ENCODE results near the gene ADIPOR1.

Gene ADIPOR1

GRCh38 chr1:202967684-202968281 lies 9.7 kb upstream of the ADIPOR1 start:
- H3K9me3 ChIP-seq (ENCODE audit: control insufficient read depth, low read depth, low read length): no peaks in the 10 kb centered on the region
- peaks cover 4% of the 10 kb centered on the region for H3K4me1 ChIP-seq (ENCODE audit: control insufficient read depth, low read depth, low read length)
- peak overlapping the region; percentile 51 for H3K9ac ChIP-seq (ENCODE audit: low read length)
- peaks cover 5% of the 10 kb centered on the region for H3K36me3 ChIP-seq (ENCODE audit: control insufficient read depth, low read depth, low read length)
- no peak overlapping the region for H3K27ac ChIP-seq (ENCODE audit: low read length)
- peaks cover 10% of the 10 kb centered on the region for H3K27me3 ChIP-seq (ENCODE audit: control insufficient read depth, insufficient read depth, low read length)
- peak overlapping the region; percentile 68 for H3K4me3 ChIP-seq (ENCODE audit: low read length)

GRCh38 chr1:202966006-202966898 lies 8.1 kb upstream of the ADIPOR1 start:
- peaks cover 4% of the 10 kb centered on the region for H3K4me1 ChIP-seq (ENCODE audit: control insufficient read depth, low read depth, low read length)
- peak overlapping the region; percentile 68 for H3K9ac ChIP-seq (ENCODE audit: low read length)
- peaks cover 10% of the 10 kb centered on the region for H3K27me3 ChIP-seq (ENCODE audit: control insufficient read depth, insufficient read depth, low read length)
- H3K9me3 ChIP-seq (ENCODE audit: control insufficient read depth, low read depth, low read length): no peaks in the 10 kb centered on the region
- H3K4me3 ChIP-seq (ENCODE audit: low read length): peak overlapping the region; percentile 79
- no peak overlapping the region for H3K27ac ChIP-seq (ENCODE audit: low read length)
- H3K36me3 ChIP-seq (ENCODE audit: control insufficient read depth, low read depth, low read length): peaks cover 9% of the 10 kb centered on the region

DNA sequence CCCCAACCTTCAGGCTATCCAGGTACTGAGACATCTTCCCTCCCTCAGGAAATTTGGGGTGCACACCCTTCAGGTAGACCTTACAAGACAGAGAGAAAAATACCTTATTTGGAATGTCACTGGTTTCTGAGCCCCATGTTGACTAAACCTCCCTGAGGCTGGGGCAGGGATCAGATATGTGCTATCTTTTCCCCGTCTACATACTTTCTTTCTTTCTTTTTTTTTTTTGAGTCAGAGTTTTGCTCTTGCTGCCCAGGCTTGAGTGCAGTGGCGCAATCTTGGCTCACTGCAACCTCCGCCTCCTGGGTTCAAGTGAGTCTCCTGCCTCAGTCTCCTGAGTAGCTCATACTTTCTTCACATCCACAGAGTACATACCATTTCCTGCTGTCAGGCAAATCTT lies 7.3 kb upstream of the ADIPOR1 start:
- Histone ChIP-seq H3K9ac (ENCODE audit: low read length) (no peak overlapping the region), H3K27me3 (ENCODE audit: control insufficient read depth, insufficient read depth, low read length) (peaks cover 10% of the 10 kb centered on the region), H3K4me3 (ENCODE audit: low read length) (no peak overlapping the region), H3K4me1 (ENCODE audit: control insufficient read depth, low read depth, low read length) (peaks cover 4% of the 10 kb centered on the region), H3K36me3 (ENCODE audit: control insufficient read depth, low read depth, low read length) (peaks cover 9% of the 10 kb centered on the region), H3K27ac (ENCODE audit: low read length) (no peak overlapping the region), H3K9me3 (ENCODE audit: control insufficient read depth, low read depth, low read length) (no peaks in the 10 kb centered on the region)

DNA sequence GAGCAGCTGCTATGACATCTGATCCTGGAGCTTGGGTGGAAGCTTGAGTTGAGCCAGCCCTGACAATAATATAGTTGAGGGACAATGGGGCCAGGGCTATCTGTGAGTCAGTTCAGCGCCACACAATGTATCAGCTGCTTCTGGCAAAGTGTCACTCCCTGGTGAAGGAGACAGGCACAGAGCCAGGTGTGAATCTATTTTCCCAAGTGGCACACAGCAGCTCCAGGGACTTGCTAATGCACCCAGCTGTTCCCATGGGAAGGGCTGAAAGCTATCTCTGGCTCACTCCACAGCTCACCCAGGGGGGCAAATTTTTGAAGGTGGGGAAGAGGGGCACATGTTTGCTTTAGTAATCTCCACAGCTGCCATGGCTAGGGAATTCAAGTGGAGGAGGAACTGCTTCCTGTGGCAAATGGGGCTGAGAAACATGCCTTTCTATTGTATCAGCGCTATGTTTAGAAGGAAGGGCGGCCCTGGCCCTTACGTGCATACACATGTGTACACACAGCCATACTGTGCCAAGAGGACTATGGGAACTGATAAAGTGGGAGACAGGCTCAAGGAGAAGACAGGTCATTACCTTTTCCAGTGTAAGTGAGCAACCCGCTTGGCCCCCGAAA lies 6.8 kb upstream of the ADIPOR1 start:
- Histone ChIP-seq H3K27me3 (ENCODE audit: control insufficient read depth, insufficient read depth, low read length) (peaks cover 10% of the 10 kb centered on the region), H3K4me1 (ENCODE audit: control insufficient read depth, low read depth, low read length) (peaks cover 4% of the 10 kb centered on the region), H3K9ac (ENCODE audit: low read length) (no peak overlapping the region), H3K9me3 (ENCODE audit: control insufficient read depth, low read depth, low read length) (no peaks in the 10 kb centered on the region), H3K36me3 (ENCODE audit: control insufficient read depth, low read depth, low read length) (peaks cover 9% of the 10 kb centered on the region), H3K4me3 (ENCODE audit: low read length) (no peak overlapping the region), H3K27ac (ENCODE audit: low read length) (no peak overlapping the region)

DNA sequence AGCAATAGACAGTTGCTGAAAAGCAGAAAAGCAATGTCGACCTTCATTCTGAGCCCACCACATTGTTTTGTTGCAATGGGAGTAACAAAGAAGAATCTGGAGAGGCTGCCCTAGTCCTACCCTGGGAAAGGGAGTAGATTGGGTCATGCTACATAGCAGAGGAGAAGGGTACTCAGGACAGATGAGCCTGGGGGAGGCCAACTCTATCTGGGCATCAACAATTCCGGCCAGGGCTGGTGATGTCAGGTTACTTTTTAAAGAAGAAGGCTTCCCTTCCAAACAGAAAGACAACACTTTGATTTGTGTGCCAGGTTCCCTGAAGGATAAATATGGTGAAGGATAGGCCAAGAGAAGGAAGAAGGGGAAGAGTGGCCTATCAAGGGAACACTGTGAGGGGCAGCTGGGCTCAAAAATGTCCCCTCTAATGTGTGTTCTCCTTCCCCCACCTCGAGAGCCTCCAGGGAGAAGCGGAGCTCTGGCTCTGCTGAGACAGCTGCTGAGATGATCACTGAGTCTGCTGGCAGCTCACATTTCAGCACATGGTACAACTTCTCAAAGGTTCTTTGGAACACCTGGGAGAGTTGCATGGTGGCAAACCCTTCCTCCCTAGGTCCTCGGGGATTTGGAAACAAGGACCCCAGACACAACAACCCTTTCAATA lies 3.2 kb upstream of the ADIPOR1 start:
- Histone ChIP-seq H3K4me3 (ENCODE audit: low read length) (no peak overlapping the region), H3K4me1 (ENCODE audit: control insufficient read depth, low read depth, low read length) (peaks cover 6% of the 10 kb centered on the region), H3K9ac (ENCODE audit: low read length) (no peak overlapping the region), H3K9me3 (ENCODE audit: control insufficient read depth, low read depth, low read length) (no peaks in the 10 kb centered on the region), H3K36me3 (ENCODE audit: control insufficient read depth, low read depth, low read length) (peaks cover 9% of the 10 kb centered on the region), H3K27ac (ENCODE audit: low read length) (no peak overlapping the region), H3K27me3 (ENCODE audit: control insufficient read depth, insufficient read depth, low read length) (no peaks in the 10 kb centered on the region)

GRCh38 chr1:202959276-202959620 lies 1.1 kb upstream of the ADIPOR1 start:
- no peak overlapping the region for H3K4me3 ChIP-seq (ENCODE audit: low read length)
- H3K36me3 ChIP-seq (ENCODE audit: control insufficient read depth, low read depth, low read length): peaks cover 6% of the 10 kb centered on the region
- peaks cover 6% of the 10 kb centered on the region for H3K4me1 ChIP-seq (ENCODE audit: control insufficient read depth, low read depth, low read length)
- no peak overlapping the region for H3K27ac ChIP-seq (ENCODE audit: low read length)
- H3K9me3 ChIP-seq (ENCODE audit: control insufficient read depth, low read depth, low read length): no peaks in the 10 kb centered on the region
- H3K9ac ChIP-seq (ENCODE audit: low read length): no peak overlapping the region
- no peaks in the 10 kb centered on the region for H3K27me3 ChIP-seq (ENCODE audit: control insufficient read depth, insufficient read depth, low read length)

DNA sequence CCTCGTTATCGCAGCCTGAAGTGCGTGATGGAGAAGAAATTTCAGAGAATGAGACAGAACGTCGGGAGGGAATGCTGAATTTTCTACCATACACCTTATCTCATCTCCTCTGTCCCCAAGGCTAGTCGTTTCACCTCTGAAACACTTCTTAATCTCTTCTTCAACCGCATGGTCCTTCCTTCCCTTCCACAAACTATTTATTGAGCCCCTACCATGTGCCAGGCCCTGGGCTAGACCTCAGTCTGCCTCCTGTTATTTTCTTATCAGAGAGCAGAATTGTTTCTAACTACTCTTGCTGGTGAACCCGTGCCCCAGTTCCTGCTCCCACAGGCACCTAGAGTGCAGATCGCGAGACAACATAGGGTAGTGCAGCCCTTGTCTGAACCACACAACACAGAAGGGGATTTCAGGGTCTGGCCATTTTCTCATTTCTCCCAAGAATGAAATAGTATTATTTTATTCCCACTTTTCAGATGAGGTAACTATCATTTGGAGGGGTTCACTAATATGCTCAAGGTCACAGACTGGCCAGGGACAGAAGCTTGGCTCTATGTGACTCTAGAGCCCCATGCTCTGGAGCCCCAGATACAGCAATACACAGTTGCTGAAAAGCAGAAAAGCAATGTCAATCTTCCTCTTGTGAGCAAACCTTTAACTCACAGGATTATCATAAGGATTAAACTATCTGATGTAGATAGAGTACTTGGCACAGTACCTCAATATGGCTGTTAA lies 598 bp upstream of the ADIPOR1 start:
- H3K27ac ChIP-seq (ENCODE audit: low read length): no peak overlapping the region
- peaks cover 6% of the 10 kb centered on the region for H3K36me3 ChIP-seq (ENCODE audit: control insufficient read depth, low read depth, low read length)
- no peaks in the 10 kb centered on the region for H3K9me3 ChIP-seq (ENCODE audit: control insufficient read depth, low read depth, low read length)
- no peaks in the 10 kb centered on the region for H3K27me3 ChIP-seq (ENCODE audit: control insufficient read depth, insufficient read depth, low read length)
- peak overlapping the region; percentile 43 for H3K9ac ChIP-seq (ENCODE audit: low read length)
- H3K4me3 ChIP-seq (ENCODE audit: low read length): peak overlapping the region; percentile 61
- H3K4me1 ChIP-seq (ENCODE audit: control insufficient read depth, low read depth, low read length): peaks cover 6% of the 10 kb centered on the region

DNA sequence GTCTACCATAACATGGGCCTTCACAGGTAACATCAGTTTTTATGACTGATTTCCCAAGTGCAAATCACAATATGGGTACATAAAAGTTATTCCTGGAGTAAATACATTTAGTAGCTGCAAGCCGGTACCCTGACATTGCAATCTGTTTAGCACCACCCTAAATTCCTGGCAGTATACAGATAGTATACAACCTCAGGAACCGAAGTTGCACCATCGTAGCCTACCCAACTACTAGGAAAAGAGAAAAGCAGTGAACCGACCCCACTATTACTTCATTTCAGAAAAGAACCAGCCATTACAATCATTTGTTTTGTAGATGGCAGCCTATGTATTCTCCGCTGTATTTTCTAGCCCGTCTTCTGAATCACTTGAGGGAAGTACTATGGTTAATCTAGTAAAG lies 1.1 kb downstream of the ADIPOR1 start:
- no peaks in the 10 kb centered on the region for H3K27me3 ChIP-seq (ENCODE audit: control insufficient read depth, insufficient read depth, low read length)
- H3K36me3 ChIP-seq (ENCODE audit: control insufficient read depth, low read depth, low read length): peaks cover 5% of the 10 kb centered on the region
- H3K9ac ChIP-seq (ENCODE audit: low read length): peak overlapping the region; percentile 79
- no peaks in the 10 kb centered on the region for H3K9me3 ChIP-seq (ENCODE audit: control insufficient read depth, low read depth, low read length)
- peak overlapping the region; percentile 61 for H3K4me3 ChIP-seq (ENCODE audit: low read length)
- H3K4me1 ChIP-seq (ENCODE audit: control insufficient read depth, low read depth, low read length): peaks cover 6% of the 10 kb centered on the region
- H3K27ac ChIP-seq (ENCODE audit: low read length): no peak overlapping the region

GRCh38 chr1:202954057-202954745 lies 3.9 kb downstream of the ADIPOR1 start:
- Histone ChIP-seq H3K36me3 (ENCODE audit: control insufficient read depth, low read depth, low read length) (peaks cover 24% of the 10 kb centered on the region), H3K9ac (ENCODE audit: low read length) (no peak overlapping the region), H3K4me1 (ENCODE audit: control insufficient read depth, low read depth, low read length) (peaks cover 6% of the 10 kb centered on the region), H3K4me3 (ENCODE audit: low read length) (no peak overlapping the region), H3K27ac (ENCODE audit: low read length) (no peak overlapping the region), H3K27me3 (ENCODE audit: control insufficient read depth, insufficient read depth, low read length) (no peaks in the 10 kb centered on the region), H3K9me3 (ENCODE audit: control insufficient read depth, low read depth, low read length) (no peaks in the 10 kb centered on the region)

- Histone ChIP-seq H3K9me3 (ENCODE audit: control insufficient read depth, low read depth, low read length) (no peaks in the 10 kb centered on the region), H3K27me3 (ENCODE audit: control insufficient read depth, insufficient read depth, low read length) (no peaks in the 10 kb centered on the region), H3K9ac (ENCODE audit: low read length) (no peak overlapping the region), H3K4me3 (ENCODE audit: low read length) (no peak overlapping the region), H3K27ac (ENCODE audit: low read length) (no peak overlapping the region), H3K4me1 (ENCODE audit: control insufficient read depth, low read depth, low read length) (peaks cover 6% of the 10 kb centered on the region), H3K36me3 (ENCODE audit: control insufficient read depth, low read depth, low read length) (peaks cover 28% of the 10 kb centered on the region)
Measured at GRCh38 chr1:202953392-202953791, 4.7 kb downstream of the ADIPOR1 start.
